ENCODE data around the gene VKORC1.

VKORC1 gene

GRCh38 chr16:31063495-31063842 lies 31.1 kb downstream of the VKORC1 start:
- DNase-seq (ENCODE audit: low spot score), result no peak

GRCh38 chr16:31061813-31062440 lies 32.7 kb downstream of the VKORC1 start:
- DNase-seq (ENCODE audit: low spot score), result no peak

- no peak for DNase-seq (ENCODE audit: low spot score)
Observed at GRCh38 chr16:31061126-31061812, 33.3 kb downstream of the VKORC1 start.

- DNase-seq (ENCODE audit: low spot score), result no peak
Observed at GRCh38 chr16:31055613-31056012, 39.0 kb downstream of the VKORC1 start.

- peak; percentile 93 for DNase-seq (ENCODE audit: low spot score)
Observed at GRCh38 chr16:31052114-31052513, 42.5 kb downstream of the VKORC1 start.

- DNase-seq (ENCODE audit: low spot score), result no peak
Observed at GRCh38 chr16:31050280-31051030, 44.1 kb downstream of the VKORC1 start.

- DNase-seq (ENCODE audit: low spot score), result no peak
Observed at GRCh38 chr16:31043898-31044481, 50.6 kb downstream of the VKORC1 start.

- DNase-seq (ENCODE audit: low spot score), result no peak
Observed at GRCh38 chr16:31043352-31043751, 51.2 kb downstream of the VKORC1 start.

GRCh38 chr16:31042866-31043265 lies 51.7 kb downstream of the VKORC1 start:
- DNase-seq (ENCODE audit: low spot score), result no peak
